Renal cortex interstitium (tissue), 11 donors: Measurements from ENCODE around the gene CTNNA3. TPM values are rescaled to one million over a fixed set of nuclear protein-coding genes. Genes with fewer than 3 reads are reported as not detected.
A peak's percentile ranks its signal among the peaks of the same experiment; 100 is the strongest.

ENCODE experiments used
- DNase-seq, 11 donors: peaks; one replicate each; pipeline ENCODE4 v3.0.0-alpha.2; 2013; ENCODE audit warnings: low read depth in 9 of 11, low spot score in 4 of 11; ENCODE audit errors: extremely low read depth in 1 of 11
- polyA plus RNA-seq, 3 donors: library from polyadenylated mRNA; unstranded; fragments of 120-200 nt; gene quantifications; one replicate each; pipeline ENCODE4 v1.2.1, GENCODE V29; 2013; ENCODE audit not compliant: insufficient read length in 3 of 3

Gene CTNNA3
- polyA plus RNA-seq, 3 donors = 2.1 to 4.3 (median 2.9) TPM

DNA sequence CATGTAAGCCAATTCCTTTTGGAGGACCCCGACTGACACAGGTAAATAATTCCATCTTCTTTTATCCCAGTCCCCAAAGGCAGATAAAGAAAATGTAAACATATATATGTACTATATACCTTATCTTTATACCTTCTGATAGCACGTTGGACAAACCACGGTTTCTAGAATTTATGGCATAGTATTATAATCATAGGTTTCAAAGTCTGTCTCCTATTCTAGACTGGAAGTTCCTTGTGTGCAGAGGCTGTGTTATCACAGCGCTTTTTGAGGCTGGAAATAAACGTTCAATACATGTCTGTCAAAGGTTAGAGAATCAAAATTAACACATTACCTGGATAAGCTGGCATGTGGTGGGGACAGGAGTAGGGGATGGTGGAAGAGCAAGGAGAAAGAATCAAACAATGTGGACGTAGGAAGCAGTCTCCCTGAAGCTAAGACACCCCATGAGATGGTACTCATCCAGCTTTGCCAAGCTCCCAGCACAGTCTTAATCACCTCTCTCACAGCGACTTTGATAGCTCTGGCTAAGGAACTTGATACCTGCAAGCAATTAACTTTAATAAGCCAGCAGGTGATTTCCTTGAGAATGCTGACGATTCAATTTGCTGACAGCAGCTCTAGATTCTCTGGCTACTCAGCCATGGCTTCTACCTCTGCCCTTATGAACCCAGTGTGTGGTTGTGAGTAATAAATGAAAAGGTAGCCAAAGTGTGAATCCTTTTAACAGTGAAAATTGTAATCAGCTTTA, 978.6 kb downstream of the CTNNA3 start:
- DNase-seq = peak; percentile 7 to 53 (median 15)

DNA sequence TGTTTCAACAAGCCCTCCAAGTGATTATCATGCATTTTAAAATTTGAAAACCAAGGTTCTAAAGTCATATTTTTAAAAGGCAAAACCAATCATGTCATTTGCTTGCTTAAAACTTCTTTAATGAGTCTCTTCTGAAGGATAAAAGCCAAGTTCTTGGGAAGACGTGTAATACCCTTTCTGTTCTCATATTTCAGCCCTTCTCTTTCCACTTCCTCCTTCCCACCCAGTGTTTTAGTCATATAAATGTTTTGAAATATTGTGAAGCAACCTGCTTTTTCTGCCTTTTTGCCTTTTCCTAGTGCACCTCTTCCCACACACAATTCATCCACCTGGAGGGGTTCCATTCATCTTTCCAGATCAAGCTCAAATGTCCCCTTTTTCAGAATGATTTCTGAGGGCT, 981.3 kb downstream of the CTNNA3 start:
- DNase-seq = no peak

DNA sequence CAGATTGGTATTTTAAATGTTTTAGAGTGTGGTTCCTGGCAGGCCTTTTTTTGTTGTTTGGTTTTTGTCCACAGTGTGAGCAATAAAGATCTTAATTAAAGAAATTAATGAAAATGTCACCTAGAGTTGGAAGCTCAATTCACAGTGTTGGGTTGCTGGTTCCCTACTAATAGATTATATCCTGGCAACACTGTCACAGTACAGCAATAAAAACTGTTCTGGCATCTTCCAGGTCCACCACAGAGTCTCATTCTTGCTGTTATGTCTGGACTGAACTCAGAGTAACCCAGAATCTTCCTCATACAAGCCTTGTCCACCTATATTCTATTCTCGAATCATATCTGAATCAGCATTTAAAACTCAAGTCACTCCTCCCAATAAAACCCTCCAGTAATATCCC, 982.6 kb downstream of the CTNNA3 start:
- DNase-seq = no peak

DNA sequence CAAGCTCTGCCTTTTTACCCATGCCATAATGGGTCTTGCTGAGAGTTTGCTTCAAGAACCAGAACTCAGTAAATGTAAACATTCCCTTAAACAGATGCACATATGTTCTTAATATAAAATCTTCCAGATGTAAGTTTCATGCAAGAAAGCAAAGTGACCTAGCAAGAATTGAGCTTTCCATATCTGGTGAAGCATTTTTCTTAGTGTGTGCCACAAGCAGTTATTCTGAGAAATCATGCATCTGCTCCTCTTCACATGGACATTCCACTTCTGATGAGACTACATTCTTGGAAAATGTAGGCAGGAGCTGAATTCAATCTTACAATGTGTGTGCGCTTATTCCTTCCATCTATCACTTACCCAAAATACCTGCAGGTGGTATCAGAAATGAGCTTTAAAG, 997.9 kb downstream of the CTNNA3 start:
- no peak for DNase-seq

DNA sequence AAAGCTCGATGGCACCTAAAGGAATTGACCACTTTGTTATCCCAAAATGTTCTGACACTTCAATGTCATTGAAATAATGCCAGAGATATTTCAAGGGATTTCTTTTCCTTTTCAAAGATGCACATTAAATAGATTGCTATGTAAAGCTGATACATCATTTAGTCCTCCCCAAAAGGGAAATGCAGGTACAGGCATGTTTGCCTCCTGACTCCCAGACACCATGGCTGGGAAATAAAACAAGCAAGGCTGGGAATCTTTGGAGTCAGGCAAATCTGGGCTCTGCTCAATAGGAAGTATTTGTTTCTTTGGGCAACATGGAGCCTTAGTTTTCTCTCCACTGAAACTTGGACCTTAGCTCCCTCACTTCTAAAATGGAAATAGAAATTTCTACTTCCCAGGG, 1000.9 kb downstream of the CTNNA3 start:
- DNase-seq = no peak

DNA sequence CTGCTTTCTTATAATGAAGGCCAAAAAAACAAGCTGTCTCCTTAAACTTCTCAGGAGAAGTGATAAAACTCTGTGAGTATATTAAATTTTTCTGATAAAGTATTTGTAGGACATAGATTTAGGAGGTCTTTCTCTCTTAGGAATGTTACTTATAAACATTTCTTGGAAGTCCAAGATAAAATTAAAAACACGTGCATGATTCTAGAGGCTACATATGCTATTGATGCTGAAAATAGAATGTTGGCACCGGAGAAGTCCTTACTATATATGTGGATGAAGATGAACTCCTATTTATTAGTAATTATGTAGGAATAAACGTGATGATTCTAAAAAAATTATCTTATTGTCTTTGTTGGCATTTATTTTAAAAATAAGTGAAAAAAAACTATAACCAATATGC, 1011.4 kb downstream of the CTNNA3 start:
- no peak for DNase-seq

DNA sequence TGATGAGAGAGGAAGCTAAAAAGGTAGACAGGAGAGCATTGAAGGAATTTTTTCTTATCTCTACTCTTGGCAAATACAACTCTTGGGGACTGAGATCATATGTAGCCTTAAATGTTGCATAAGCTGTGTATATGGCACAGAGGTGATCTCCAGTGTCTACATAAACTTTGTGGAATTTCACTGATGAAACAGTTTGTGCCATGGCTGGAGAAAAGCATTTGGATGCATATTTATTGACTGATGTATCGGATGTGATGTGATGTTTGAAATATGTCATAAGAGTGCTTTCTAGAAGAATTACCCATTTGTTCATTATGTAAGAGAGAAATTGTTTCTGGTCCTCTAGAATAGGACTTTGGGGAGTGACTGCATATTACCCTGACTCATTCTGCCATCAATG, 1015.1 kb downstream of the CTNNA3 start:
- DNase-seq = no peak

DNA sequence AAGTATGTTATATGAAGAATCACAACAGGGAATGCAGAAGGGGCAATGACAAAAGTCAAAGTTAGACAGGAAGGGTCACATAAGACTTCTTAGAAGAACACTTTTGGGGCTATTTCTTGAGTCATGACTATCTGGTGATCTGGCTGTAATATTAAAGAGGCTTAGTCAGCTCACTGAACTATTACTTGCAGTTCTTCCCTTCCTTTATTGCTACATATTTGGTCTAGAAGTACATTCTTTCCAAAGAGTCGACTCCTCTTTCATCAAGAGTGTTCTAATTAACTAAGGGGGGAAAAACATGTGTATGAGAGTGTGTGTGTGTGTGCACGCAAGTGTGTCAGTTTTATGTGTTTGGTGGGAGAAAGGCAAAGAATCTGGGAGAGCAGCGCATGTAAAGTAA, 1017.5 kb downstream of the CTNNA3 start:
- no peak for DNase-seq

DNA sequence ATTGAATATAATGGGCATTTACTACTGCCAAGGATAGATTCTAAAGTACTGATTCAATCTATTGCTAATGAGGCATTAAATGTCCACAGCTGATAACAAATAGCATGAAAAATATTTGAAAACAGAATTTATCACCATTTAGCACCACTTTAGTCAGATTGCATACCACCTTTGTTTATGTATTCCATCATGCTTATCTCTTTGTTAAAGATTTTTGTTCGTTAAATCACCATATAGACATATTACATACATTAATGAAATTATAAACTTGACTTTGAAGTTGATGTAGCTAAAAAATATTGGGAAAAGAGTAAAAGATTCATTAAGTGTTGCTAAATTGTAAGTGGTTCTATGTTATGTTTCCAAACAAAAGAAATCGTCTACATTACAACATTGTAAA, 1022.9 kb downstream of the CTNNA3 start:
- no peak for DNase-seq

DNA sequence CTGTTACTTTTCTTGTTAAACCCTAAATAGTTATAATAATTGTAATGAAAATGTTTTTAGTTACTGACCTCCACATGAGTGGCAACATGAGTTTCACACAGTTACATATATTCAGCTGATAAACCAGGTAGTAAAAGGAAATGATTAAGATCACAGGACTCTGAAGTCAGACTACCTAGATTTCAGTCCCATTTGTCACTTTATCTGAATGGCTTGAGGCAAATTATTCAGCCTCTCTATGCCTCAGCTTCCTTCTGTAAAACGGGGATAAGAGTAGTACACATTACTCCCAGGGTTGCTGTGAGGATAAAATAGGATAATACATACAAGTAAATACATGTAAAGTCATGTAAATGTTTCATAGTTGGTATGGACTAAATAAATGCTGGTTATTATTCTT, 1024.4 kb downstream of the CTNNA3 start:
- DNase-seq = no peak

DNA sequence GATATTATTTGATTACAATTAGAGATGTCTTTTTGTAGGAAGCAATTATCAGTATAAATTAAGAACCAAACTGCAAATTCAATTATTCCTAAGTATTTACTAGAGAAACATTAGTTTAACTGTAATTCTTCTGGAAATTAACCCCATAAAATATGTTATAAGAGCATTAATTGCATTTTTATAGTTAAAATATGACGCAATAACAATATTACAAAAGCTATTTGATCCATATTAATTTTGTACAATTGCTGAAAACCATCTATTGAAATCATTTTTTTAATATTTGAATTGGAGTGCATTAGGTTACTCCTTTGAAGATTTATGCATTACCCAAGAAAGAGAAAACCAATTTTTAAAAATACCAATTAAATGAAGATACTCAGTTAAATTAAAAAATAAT, 1024.9 kb downstream of the CTNNA3 start:
- no peak for DNase-seq

DNA sequence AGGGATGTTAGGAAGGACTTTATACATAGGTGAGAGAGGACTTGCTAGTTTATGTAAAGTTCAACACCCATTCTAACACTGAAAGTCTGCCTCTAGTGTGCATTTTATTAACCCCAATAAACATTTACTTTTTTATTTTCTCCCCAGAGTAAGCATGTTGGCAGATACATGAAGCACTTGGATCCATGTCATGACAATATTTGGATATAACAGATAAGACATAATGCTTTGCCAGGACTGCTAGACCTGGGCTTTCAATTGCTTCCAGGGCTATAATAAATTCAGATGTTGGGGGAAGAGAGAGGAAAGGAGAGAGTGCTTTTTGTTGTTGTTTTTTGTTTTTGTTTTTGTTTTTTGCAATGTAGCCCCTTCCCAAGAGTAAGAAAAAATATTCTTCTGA, 1039.5 kb downstream of the CTNNA3 start:
- DNase-seq = no peak

DNA sequence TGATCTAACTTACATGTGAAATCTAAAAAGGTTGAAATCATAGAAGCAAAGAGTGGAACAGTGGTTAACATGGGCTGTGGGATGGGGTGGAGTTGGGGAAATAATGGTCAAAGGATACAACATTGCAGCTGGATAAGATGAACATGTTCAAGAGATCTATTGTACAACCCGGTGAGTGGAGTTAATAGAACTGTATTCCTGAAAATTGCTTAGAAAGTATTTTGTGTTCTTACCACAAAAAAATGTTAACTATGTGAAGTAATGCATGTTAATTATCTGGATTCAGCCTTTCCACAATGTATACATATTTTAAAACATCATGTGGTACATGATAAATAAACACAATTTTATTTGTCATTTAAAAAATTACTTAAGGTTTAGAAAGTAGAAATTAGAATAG, 1041.1 kb downstream of the CTNNA3 start:
- no peak for DNase-seq

DNA sequence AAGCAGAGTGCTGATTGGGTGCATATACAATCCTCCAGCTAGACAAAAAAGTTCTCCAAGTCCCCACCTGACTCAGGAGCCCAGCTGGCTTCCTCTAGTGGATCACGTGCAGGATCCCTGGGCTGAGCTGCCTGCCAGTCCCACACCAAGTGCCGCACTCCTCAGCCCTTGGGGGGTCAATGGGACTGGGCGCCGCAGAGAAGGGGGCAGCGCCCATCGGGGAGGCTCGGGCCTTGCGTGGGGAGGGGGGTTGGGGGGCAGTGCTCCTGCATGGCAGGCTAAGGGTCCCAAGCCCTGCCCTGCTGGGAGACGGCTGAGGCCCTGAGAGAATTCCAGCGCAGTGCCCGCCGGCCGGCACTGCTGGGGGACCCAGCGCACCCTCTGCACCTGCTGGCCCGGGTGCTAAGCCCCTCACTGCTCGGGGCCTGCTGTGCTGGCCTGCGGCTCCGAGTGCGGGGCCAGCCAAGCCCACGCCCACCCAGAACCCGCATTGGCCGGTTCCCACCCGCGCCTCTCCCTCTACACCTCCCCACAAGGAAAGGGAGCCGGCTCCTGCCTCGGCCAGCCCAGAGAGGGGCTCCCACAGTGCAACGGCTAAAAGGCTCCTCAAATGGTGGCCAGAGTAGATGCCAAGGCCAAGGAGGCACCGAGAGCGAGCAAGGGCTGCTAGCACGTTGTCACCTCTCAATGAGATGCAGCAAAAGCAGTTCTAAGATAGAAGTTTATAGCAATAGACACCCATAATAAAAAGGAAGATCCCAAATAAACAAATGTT, 1044.5 kb downstream of the CTNNA3 start:
- DNase-seq = no peak

DNA sequence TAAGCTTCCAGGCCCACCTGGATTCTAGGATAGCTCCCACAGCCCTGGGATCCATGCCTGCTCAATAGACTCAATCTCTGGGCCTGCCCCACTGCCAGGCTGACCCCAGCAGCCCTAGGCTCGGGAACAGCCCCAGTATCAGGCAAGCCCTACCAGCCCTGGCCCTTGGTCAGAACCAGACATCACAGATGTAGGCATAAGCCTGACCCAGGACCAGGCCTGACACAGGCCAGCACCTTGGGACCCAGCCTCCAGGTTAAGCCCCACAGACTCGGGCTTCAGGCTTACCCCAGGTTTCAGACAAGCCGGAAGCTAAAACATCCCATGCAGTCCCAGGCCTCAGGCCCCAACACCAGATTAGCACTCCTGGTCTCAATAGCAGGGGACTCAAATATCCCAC, 1046.4 kb downstream of the CTNNA3 start:
- no peak for DNase-seq

DNA sequence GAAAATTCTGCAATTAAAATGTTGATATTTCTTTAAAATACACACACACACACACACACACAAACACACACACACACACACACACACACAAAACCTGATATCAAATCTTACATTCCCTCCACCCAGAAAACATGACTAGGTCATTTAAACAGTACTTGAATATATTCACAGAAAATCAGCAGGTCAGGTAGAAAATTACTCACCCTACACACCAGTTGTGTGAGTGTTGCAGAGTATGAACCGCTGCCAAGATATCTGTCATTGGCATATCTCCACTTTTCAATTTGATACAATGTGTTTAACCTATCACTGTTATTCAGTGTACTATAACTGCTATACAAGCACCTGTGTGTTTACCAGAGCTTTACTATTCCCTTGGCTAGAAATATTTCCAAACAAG, 1053.8 kb downstream of the CTNNA3 start:
- no peak for DNase-seq

DNA sequence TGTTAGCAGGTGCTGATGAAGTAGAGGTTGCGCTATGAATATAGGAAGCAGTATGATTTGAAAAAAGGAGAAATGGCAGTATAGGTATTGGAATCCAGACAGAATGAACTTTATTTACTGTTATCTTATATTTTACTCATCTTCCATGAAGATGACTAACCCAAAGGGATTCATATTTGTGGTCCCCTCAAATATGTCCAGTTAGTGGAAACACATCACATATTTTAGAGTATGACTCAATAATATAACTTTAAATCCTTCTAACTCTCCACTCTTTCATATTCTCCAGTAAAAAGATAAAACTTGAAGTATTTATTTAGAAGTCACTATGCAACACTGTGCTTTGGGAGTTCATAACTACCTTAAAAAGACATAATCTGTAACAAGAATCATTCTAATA, 1056.6 kb downstream of the CTNNA3 start:
- no peak for DNase-seq

DNA sequence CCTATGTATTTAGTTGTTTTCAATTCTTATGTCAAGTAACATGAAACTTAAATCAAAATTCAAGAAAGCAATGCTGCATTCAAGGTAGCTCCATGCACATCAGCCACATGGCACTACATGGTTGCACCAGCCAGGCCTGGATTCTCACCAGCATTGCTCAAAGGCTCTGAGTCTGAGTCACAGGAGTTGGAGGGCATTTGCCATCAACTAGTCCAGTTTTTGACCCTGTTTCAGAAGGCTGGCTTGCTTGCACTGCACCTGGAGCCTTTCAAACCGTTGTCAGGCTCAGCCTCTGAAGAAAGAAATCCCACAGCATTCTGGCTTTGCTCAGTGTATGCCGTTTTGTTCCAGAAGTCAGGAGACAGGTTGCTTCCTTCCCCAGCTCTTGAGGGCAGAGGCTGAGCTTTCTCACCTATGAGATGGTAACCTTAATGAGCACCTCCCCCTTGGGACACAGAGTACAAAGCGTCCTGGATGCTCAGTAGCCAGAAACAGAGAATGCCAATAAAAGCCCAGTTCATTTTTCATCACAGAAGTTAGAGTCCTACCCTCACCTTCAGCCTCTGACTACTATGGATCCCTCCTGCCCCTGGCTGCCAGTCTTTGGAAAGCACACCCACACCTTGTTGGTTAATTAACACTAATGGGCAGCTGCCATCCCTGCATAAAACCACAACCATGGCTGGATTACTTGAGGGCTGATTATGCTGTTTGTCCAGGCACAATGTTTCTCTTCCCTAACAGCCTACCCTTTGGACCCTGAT, 1058.5 kb downstream of the CTNNA3 start:
- DNase-seq = no peak

DNA sequence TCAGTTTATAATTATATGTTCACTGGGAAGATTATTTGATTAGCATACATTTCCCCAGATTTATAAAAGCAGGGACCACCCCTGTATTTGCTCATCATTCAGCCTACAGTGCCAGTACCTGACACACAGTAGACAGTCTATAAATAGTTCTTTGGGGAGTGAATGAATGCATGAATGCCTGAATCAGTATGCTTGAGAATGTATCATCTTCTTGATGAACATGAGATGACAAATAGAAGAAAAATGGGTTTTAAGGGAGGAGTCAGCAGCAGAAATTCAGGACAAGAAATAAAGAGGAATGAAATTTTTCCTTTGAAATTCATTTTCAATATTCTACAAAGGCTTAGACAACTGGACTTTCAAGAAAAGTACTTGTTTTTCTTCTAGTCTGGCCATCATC, 1066.0 kb downstream of the CTNNA3 start:
- DNase-seq = no peak

DNA sequence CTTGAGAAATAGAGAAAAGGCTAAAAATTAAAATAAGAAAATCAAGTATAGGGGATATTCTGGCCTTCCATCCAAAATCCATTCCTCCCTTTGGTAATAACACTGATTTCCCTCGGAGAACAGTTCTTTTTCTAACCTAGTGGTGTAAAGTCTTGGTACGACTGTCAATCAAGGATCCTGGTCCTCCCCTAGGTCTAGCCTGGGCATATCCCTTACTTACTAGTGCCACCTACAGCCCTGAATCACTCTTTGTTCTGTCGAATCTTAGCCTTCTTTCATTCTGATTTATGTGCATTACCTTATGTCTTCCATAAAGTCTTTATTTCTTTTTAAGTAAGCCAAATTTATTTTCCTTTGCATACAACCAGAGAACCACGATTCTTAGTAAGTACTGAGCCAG, 1068.8 kb downstream of the CTNNA3 start:
- no peak for DNase-seq
